Lower lobe of right lung (tissue), 2 donors: ENCODE data around the gene ITGA11. TPM values are rescaled to one million over a fixed set of nuclear protein-coding genes. Genes with fewer than 3 reads are reported as not detected.

Experiments used
- ATAC-seq, 2 donors: fragments of 200-7000 bp; cut with Tn5 transposase; one replicate each; pipeline ENCODE4 v1.9.1; 2020 to 2022; ENCODE audit warnings: mild to moderate bottlenecking in 2 of 2, moderate library complexity in 2 of 2
- DNase-seq: peaks from one replicate; pipeline ENCODE4 v3.0.0-alpha.2; 2020
- H3K27ac ChIP-seq: fragments of 200-600 bp; one replicate; pipeline ENCODE4 v1.8.0; 2022
- H3K27me3 ChIP-seq: fragments of 200-600 bp; one replicate; pipeline ENCODE4 v1.8.0; 2022; ENCODE audit warnings: low read depth
- H3K36me3 ChIP-seq: fragments of 200-600 bp; one replicate; pipeline ENCODE4 v1.8.0; 2022; ENCODE audit warnings: mild to moderate bottlenecking
- H3K4me1 ChIP-seq: fragments of 200-600 bp; one replicate; pipeline ENCODE4 v1.8.0; 2022
- H3K4me3 ChIP-seq: fragments of 200-600 bp; one replicate; pipeline ENCODE4 v1.8.0; 2022; ENCODE audit warnings: mild to moderate bottlenecking
- H3K9me3 ChIP-seq: fragments of 200-600 bp; one replicate; pipeline ENCODE4 v1.8.0; 2022
- intact Hi-C: fragments of 100-400 bp; cut with DNase I; formaldehyde crosslinking; loops from one replicate; pipeline ENCODE4 v1.11.0; 2022
- total RNA-seq: library from RNA; stranded (reverse); fragmentation: NEBNext Ultra II Directional; extraction: Animal tissue kit (Norgen Biotek cat#: 25700); gene quantifications from one replicate; pipeline ENCODE4 v1.2.1, GENCODE V29; 2021
- TF ChIP-seq, protein P1 (sequence below): fragments of 200-600 bp; IDR thresholded peaks from one replicate; pipeline ENCODE4 v1.8.0; 2022; ENCODE audit warnings: antibody characterized with exemption, mild to moderate bottlenecking
- donor health status: DM: no; HTN: yes; CAD: no; lungs with severe emphysema.

ITGA11 gene
- total RNA-seq, 1 donor from 2014 or later: 2.7 TPM

DNA sequence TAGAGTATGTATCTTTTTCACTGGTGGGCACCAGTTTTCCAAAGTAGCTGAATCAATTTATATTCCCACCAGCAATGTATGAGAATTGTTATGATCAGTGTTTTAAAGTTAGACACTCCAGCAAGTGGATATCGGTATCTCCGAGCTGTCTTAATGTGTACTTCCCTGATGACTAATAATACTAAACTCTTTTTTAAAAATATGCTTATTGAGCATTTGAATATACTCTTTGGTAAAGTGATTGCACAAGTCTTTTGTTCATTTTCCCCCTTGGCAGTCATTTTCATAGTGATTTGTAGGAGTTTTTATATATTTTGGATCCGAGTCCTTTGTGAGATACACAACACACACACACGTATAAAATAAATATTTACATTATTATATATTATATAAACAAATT is 166.9 kb downstream of the ITGA11 start:
- no peak overlapping the region for H3K27ac ChIP-seq
- intact Hi-C loops: no loop called here
- DNase-seq: no peak
- H3K4me3 ChIP-seq: no peak overlapping the region
- no peaks in the 10 kb centered on the region for H3K9me3 ChIP-seq
- no peaks in the 10 kb centered on the region for H3K36me3 ChIP-seq
- no peaks in the 10 kb centered on the region for H3K27me3 ChIP-seq
- ATAC-seq: no peak
- no peaks in the 10 kb centered on the region for H3K4me1 ChIP-seq
- TF ChIP-seq, protein P1, sequence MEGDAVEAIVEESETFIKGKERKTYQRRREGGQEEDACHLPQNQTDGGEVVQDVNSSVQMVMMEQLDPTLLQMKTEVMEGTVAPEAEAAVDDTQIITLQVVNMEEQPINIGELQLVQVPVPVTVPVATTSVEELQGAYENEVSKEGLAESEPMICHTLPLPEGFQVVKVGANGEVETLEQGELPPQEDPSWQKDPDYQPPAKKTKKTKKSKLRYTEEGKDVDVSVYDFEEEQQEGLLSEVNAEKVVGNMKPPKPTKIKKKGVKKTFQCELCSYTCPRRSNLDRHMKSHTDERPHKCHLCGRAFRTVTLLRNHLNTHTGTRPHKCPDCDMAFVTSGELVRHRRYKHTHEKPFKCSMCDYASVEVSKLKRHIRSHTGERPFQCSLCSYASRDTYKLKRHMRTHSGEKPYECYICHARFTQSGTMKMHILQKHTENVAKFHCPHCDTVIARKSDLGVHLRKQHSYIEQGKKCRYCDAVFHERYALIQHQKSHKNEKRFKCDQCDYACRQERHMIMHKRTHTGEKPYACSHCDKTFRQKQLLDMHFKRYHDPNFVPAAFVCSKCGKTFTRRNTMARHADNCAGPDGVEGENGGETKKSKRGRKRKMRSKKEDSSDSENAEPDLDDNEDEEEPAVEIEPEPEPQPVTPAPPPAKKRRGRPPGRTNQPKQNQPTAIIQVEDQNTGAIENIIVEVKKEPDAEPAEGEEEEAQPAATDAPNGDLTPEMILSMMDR: no peak

DNA sequence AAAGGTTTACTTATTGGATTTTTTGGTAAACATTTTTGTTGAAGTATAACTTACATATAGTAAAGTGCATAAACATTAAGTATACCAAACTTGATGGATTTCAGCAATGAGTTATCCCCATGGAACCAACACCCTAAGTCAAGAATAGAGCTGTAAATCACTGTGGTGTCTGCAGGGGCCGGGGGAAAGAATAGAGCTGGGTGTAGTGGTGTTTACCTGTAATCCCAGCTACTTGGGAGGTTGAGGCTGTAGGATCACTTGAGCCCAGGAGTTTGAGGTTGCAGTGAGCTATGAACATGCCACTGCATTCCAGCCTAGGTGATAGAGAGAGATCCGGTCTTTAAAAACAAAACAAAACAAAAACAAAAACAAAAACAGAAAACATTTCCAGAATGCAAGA is 167.7 kb downstream of the ITGA11 start:
- TF ChIP-seq, protein P1: no peak
- ATAC-seq (no peak), DNase-seq (no peak)
- intact Hi-C loops: no loop called here
- Histone ChIP-seq H3K36me3 (no peaks in the 10 kb centered on the region), H3K9me3 (no peaks in the 10 kb centered on the region), H3K27me3 (no peaks in the 10 kb centered on the region), H3K4me3 (no peak overlapping the region), H3K4me1 (no peaks in the 10 kb centered on the region), H3K27ac (no peak overlapping the region)

DNA sequence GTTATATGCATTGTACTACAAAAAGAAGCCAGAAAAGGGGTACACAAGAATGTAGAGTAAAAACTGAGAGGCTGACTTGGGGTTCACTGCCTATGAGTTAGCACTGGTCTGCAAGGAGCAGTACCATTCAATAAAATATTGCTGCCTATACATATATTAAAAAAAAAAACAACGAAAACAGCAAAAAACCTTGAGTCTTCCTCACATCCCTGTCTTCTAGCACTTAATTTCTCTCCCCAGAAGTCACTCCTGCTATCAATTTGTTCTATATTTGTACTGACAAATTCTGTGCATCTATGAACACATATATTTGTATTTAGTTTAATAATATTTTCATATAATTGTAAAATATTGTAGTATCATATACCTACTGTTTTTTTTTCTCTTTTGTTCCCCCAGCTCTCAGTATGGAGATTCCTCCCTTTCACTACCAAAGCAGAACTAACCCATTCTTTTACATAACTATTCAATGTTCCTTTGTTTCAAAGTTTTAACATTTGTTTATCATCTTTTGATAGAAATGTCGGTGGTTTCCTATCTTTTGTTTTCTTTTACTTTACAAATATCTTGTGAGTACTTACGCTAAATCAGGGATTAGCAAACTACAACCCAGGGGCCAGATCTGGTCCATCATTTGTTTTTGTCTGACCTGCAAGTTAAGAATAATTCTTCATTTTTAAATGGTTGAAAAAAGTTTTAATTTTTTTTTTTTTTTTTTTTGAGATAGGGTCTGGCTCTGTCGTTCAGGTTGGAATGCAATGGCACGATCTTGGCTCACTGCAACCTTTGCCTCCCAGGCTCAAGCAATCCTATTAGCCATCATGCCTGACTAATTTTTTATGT is 169.2 kb downstream of the ITGA11 start:
- no peak overlapping the region for H3K4me3 ChIP-seq
- ATAC-seq: no peak
- no peak overlapping the region for H3K27ac ChIP-seq
- no peaks in the 10 kb centered on the region for H3K9me3 ChIP-seq
- no peaks in the 10 kb centered on the region for H3K36me3 ChIP-seq
- H3K4me1 ChIP-seq: no peaks in the 10 kb centered on the region
- TF ChIP-seq, protein P1: no peak
- H3K27me3 ChIP-seq: no peaks in the 10 kb centered on the region
- DNase-seq: no peak
- intact Hi-C loops: no loop called here

DNA sequence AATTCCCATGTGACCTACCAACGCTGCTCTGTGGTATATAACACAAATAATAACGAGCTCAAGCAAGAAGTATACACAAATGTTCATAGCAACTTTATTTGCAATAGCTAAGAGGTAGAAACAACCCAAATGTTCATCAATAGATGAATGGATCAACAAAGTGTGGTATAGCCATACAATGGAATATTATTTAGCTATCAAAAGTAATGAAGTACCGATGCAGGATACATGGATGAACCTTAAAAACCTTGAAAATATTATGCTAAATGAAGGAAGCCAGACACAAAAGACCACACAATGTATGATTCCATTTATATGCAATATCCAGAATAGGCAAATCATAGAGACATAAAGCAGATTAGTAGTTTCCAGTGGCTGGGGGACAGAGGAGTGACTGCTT is 170.0 kb downstream of the ITGA11 start:
- H3K9me3 ChIP-seq: no peaks in the 10 kb centered on the region

DNA sequence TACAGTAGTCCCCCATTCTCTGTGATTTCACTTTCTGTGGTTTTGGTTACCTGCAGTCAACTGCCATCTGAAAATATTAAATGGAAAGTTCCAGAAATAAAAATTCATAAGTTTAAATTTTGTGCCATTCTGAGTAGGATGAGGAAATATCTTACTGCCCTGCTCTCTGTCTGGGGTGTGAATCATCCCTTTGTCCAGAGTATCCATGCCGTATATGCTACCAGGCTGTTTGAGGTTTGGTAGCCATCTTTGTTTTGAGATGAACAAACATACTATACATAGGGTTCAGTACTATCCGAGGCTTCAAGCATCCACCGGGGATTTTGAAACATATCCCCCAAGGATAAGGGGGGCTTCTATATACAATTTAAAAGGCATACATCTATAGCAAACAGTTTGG is 170.7 kb downstream of the ITGA11 start:
- TF ChIP-seq, protein P1: no peak
- Histone ChIP-seq H3K27ac (no peak overlapping the region), H3K27me3 (no peaks in the 10 kb centered on the region), H3K4me3 (no peak overlapping the region), H3K36me3 (no peaks in the 10 kb centered on the region), H3K9me3 (no peaks in the 10 kb centered on the region), H3K4me1 (peaks cover 13% of the 10 kb centered on the region)
- intact Hi-C loops: no loop called here
- ATAC-seq (no peak), DNase-seq (no peak)

More for the DNA sequence above, 170.0 kb downstream of the ITGA11 start:
- H3K4me3 ChIP-seq: no peak overlapping the region
- intact Hi-C loops: no loop called here
- TF ChIP-seq, protein P1: no peak
- ATAC-seq (no peak), DNase-seq (no peak)
- H3K27me3 ChIP-seq: no peaks in the 10 kb centered on the region
- H3K4me1 ChIP-seq: peaks cover 6% of the 10 kb centered on the region
- H3K27ac ChIP-seq: no peak overlapping the region
- no peaks in the 10 kb centered on the region for H3K36me3 ChIP-seq
